ENCODE results near the gene BMS1.
"Not testable (repeated sequence)": the region's sequence is repeated elsewhere in the genome, so short reads cannot be mapped to it uniquely, and the experiment has no call there.

DNA sequence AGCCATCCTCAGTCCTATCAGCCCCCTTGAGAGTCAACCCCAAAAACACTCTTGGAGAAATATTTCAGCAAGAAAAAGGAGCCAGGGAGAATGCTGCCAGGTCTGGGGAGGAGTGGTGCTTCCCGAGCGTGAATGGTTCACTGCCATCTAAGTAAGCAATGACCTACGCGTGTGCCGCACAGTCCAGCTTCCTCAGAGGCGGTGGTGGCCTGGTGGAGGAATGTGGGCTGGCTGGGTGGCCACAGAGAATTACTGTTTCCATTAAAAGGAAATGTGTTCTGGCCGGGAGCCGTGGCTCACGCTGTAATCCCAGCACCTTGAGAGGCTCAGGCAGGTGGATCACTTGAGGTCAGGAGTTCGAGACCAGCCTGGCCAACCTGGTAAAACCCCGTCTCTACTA lies 77.4 kb downstream of the BMS1 start:
- TF ChIP-seq, protein P1, sequence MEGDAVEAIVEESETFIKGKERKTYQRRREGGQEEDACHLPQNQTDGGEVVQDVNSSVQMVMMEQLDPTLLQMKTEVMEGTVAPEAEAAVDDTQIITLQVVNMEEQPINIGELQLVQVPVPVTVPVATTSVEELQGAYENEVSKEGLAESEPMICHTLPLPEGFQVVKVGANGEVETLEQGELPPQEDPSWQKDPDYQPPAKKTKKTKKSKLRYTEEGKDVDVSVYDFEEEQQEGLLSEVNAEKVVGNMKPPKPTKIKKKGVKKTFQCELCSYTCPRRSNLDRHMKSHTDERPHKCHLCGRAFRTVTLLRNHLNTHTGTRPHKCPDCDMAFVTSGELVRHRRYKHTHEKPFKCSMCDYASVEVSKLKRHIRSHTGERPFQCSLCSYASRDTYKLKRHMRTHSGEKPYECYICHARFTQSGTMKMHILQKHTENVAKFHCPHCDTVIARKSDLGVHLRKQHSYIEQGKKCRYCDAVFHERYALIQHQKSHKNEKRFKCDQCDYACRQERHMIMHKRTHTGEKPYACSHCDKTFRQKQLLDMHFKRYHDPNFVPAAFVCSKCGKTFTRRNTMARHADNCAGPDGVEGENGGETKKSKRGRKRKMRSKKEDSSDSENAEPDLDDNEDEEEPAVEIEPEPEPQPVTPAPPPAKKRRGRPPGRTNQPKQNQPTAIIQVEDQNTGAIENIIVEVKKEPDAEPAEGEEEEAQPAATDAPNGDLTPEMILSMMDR (IDR thresholded peaks at IDR 0.05), result not testable (repeated sequence)
- not testable (repeated sequence) for TF ChIP-seq POLR2A (IDR thresholded peaks at IDR 0.05)

All from testis (tissue), 2 donors.